ENCODE results near the gene SPATA3.

GRCh38 chr2:231008131-231008530, 12.2 kb downstream of the SPATA3 start:
- TF ChIP-seq CTCF (optimal IDR thresholded peaks at IDR 0.05 in 1 of 3, IDR thresholded peaks at IDR 0.05 in 1 of 3, conservative IDR thresholded peaks at IDR 0.05 in 1 of 3; ENCODE audit: extremely low read depth in 1 of 3, insufficient read depth in 2 of 3, low read length in 3 of 3) (no peak), EZH2 (IDR thresholded peaks at IDR 0.05; ENCODE audit: low read length) (no peak)

Data from keratinocyte (primary cell).